Fibroblast of the aortic adventitia (primary cell): ENCODE results near the gene NSMCE4A. TPM values are rescaled to one million over a fixed set of nuclear protein-coding genes. Genes with fewer than 3 reads are reported as not detected.
A peak's percentile ranks its signal among the peaks of the same experiment; 100 is the strongest.

ENCODE experiments used
- DNase-seq: peaks from one replicate; pipeline ENCODE4 v3.0.0-alpha.2; 2010; ENCODE audit warnings: low read depth
- H3K4me3 ChIP-seq: 2 replicates; pipeline ENCODE4 v1.5.1; 2011; ENCODE audit warnings: low read depth, mild to moderate bottlenecking, control low read depth, low read length, moderate library complexity
- CTCF ChIP-seq: IDR thresholded peaks from 2 replicates; pipeline ENCODE4 v1.5.1; 2011; ENCODE audit warnings: mild to moderate bottlenecking, low read length, control low read depth, inconsistent platforms; ENCODE audit not compliant: insufficient read depth
- total RNA-seq: library from RNA; depleted of rRNA; stranded (reverse); fragments of >200 nt; gene quantifications from 2 replicates; pipeline ENCODE4 v1.2.3, GENCODE V29; 2012; ENCODE audit warnings: low replicate concordance

Gene NSMCE4A
- total RNA-seq, 1 donor, result 39.3 TPM

- peak; percentile 50 for DNase-seq
- H3K4me3 ChIP-seq, result no peak overlapping the region
- no peak for TF ChIP-seq CTCF
Measured at GRCh38 chr10:121956111-121957061, 18.6 kb downstream of the NSMCE4A start.

- TF ChIP-seq CTCF, result no peak
- no peak overlapping the region for H3K4me3 ChIP-seq
- DNase-seq, result peak; percentile 54
Measured at GRCh38 chr10:121952226-121952625, 22.8 kb downstream of the NSMCE4A start.

GRCh38 chr10:121949451-121949850 lies 25.6 kb downstream of the NSMCE4A start:
- no peak for DNase-seq
- no peak for TF ChIP-seq CTCF
- no peak overlapping the region for H3K4me3 ChIP-seq

- no peak for TF ChIP-seq CTCF
- no peak for DNase-seq
- no peak overlapping the region for H3K4me3 ChIP-seq
Measured at GRCh38 chr10:121949049-121949448, 26.0 kb downstream of the NSMCE4A start.

- H3K4me3 ChIP-seq, result no peak overlapping the region
- no peak for DNase-seq
- TF ChIP-seq CTCF, result no peak
Measured at GRCh38 chr10:121947343-121948330, 27.4 kb downstream of the NSMCE4A start.

GRCh38 chr10:121942749-121943416 lies 32.1 kb downstream of the NSMCE4A start:
- peak; percentile 97 for DNase-seq
- no peak overlapping the region for H3K4me3 ChIP-seq
- no peak for TF ChIP-seq CTCF
